ENCODE measurements around the gene DLG5.

DNA sequence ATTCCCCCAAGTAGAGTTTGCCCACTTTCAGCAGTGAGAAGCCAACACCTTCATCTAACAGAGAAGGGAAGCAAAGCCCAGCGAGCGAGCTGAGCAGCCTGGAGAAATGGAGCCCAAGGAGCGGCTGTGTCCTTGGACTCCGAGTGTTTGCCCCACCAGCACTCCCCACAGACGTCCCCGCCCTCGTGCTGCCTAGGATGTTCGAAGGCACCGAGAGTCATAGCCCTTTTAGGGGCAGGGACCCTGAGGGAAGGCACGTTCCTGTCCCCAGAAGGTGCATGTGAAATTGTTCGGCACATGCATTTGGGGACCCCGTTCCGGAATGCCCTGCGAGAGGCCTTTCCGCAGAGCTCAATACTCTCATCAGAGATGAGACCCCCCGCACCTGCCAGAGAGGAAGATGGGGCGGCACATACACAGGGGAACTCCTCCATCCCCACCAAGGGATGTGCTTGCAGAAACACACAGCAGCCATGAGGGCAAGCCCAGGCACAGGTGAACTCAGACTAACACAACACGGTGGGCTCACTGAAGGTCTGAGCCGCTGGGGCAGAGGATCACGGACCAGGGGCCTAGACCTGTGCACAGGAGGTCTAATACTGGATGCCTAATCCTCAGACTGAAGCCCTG lies 131.0 kb downstream of the DLG5 start:
- TF ChIP-seq CTCF (IDR thresholded peaks at IDR 0.05): no peak
- TF ChIP-seq EP300 (IDR thresholded peaks at IDR 0.05): no peak
- no peak for TF ChIP-seq POLR2AphosphoS5 (IDR thresholded peaks at IDR 0.05)

All from suprapubic skin (tissue), 4 donors.